Measurements from ENCODE around the gene CMIP.
"Not testable (repeated sequence)": the region's sequence is repeated elsewhere in the genome, so short reads cannot be mapped to it uniquely, and the experiment has no call there.

Gene CMIP

DNA sequence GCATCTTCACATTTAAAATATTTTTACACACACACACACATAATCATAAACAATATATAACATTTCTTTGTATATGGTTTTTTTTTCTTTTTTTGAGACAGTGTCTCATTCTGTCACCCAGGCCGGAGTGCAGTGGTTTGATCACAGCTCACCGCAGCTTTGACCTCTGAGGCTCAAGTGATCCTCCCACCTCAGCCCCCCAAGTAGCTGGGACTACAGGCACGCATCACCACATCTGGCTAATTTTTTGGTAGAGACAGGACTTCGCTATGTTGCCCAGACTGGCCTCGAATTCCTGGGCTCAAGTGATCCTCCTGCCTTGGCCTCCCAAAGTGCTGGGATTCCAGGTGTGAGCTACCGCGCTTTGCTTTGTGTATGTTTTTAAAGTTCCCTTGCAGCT is 78.2 kb downstream of the CMIP start:
- H3K4me1 ChIP-seq (ENCODE audit: control insufficient read depth in 2 of 2, insufficient read depth in 2 of 2, low read length in 2 of 2); H3K36me3 ChIP-seq (ENCODE audit: control insufficient read depth in 2 of 2, insufficient read depth in 2 of 2, low read length in 2 of 2): not testable (repeated sequence)

DNA sequence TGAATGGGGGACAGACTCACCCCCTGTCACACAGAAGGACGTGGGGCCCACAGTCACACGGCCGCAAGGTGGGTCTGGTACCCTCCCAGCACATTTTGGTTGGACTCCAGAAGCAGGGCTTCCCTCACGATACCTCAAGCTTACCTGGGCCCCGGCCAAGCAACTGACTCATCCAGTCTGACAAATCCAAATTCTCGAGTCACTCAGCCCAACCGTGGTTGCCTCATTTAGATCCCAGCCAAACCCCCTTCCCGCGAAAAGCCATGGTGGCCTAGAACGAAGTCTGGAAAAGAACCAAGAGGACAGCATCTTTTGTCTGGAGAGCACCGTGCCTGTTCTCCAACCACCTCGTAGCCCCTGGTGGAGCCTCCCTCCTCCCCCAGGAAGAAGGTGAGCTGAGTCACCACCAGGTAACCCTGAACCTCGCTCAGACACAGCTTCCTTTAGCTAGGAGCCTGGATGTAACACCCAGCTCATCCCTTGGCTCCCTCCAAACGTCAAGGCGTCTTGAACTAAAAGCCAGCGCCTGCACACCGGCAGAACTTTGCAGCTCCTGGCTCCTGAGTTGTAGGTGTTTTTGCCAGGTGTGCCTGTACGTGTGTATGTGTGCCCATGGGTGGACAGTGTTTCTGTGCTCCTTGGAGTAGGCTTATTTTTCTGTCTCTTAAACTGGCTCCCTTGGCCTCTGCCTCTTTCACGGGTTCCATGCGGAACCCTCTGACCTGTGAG is 78.9 kb downstream of the CMIP start:
- Histone ChIP-seq H3K27ac (ENCODE audit: low read depth in 2 of 2, low read length in 2 of 2) (no peak overlapping the region), H3K9ac (ENCODE audit: low read depth in 1 of 2, low read length in 2 of 2) (no peak overlapping the region), H3K9me3 (ENCODE audit: control insufficient read depth in 2 of 2, low read length in 2 of 2) (no peaks in the 10 kb centered on the region), H3K4me3 (ENCODE audit: low read length in 2 of 2) (no peak overlapping the region), H3K4me1 (ENCODE audit: control insufficient read depth in 2 of 2, insufficient read depth in 2 of 2, low read length in 2 of 2) (peaks cover 0 to 9% of the 10 kb centered on the region in 2 donors), H3K27me3 (ENCODE audit: control insufficient read depth in 2 of 2, insufficient read depth in 2 of 2, low read length in 2 of 2) (no peaks in the 10 kb centered on the region), H3K36me3 (ENCODE audit: control insufficient read depth in 2 of 2, insufficient read depth in 2 of 2, low read length in 2 of 2) (no peaks in the 10 kb centered on the region)

More for the DNA sequence above, 78.2 kb downstream of the CMIP start:
- not testable (repeated sequence) for H3K9me3 ChIP-seq (ENCODE audit: control insufficient read depth in 2 of 2, low read length in 2 of 2); H3K9ac ChIP-seq (ENCODE audit: low read depth in 1 of 2, low read length in 2 of 2); H3K27me3 ChIP-seq (ENCODE audit: control insufficient read depth in 2 of 2, insufficient read depth in 2 of 2, low read length in 2 of 2); H3K4me3 ChIP-seq (ENCODE audit: low read length in 2 of 2); H3K27ac ChIP-seq (ENCODE audit: low read depth in 2 of 2, low read length in 2 of 2)

DNA sequence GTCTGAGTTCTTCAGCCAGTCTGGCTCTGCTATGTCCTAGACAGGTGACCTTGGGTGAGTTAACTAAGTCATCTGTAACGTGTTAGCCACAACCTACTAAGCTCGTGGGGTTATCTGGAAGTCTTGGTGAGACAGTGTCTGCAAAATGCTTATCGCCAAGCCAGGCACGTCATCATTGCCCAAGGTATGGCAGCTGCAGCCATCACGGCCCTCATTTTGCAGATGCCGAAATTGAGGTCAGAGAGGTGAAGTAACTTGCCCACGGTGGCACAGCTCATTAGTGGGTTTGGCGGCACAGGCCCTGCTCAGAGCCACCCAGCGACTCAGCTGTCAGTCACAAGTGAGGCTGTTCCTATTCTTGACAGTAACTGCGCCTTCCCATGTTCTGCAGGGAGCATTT is 79.8 kb downstream of the CMIP start:
- no peaks in the 10 kb centered on the region for H3K9me3 ChIP-seq (ENCODE audit: control insufficient read depth in 2 of 2, low read length in 2 of 2)
- H3K27ac ChIP-seq (ENCODE audit: low read depth in 2 of 2, low read length in 2 of 2): no peak overlapping the region
- H3K4me1 ChIP-seq (ENCODE audit: control insufficient read depth in 2 of 2, insufficient read depth in 2 of 2, low read length in 2 of 2): peaks cover 0 to 9% of the 10 kb centered on the region in 2 donors

DNA sequence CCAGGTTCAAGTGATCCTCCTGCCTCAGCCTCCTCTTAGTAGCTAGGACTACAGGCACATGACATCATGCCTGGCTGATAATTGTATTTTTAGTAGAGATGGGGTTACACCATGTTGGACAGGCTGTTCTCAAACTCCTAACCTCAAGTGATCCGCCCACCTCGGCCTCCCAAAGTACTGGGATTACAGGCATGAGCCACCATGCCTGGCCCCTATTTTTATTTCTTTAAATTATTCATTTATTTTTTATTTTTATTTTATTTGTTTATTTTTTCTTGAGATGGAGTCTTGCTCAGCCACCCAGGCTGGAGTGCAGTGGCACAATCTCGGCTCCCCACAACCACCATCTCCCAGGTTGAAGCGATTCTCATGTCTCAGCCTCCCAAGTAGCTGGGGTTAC is 80.3 kb downstream of the CMIP start:
- not testable (repeated sequence) for H3K4me1 ChIP-seq (ENCODE audit: control insufficient read depth in 2 of 2, insufficient read depth in 2 of 2, low read length in 2 of 2); H3K9me3 ChIP-seq (ENCODE audit: control insufficient read depth in 2 of 2, low read length in 2 of 2); H3K36me3 ChIP-seq (ENCODE audit: control insufficient read depth in 2 of 2, insufficient read depth in 2 of 2, low read length in 2 of 2); H3K27me3 ChIP-seq (ENCODE audit: control insufficient read depth in 2 of 2, insufficient read depth in 2 of 2, low read length in 2 of 2); H3K4me3 ChIP-seq (ENCODE audit: low read length in 2 of 2); H3K9ac ChIP-seq (ENCODE audit: low read depth in 1 of 2, low read length in 2 of 2); H3K27ac ChIP-seq (ENCODE audit: low read depth in 2 of 2, low read length in 2 of 2)

More for the DNA sequence above, 79.8 kb downstream of the CMIP start:
- no peaks in the 10 kb centered on the region for H3K27me3 ChIP-seq (ENCODE audit: control insufficient read depth in 2 of 2, insufficient read depth in 2 of 2, low read length in 2 of 2)
- no peak overlapping the region for H3K4me3 ChIP-seq (ENCODE audit: low read length in 2 of 2)
- no peak overlapping the region for H3K9ac ChIP-seq (ENCODE audit: low read depth in 1 of 2, low read length in 2 of 2)
- H3K36me3 ChIP-seq (ENCODE audit: control insufficient read depth in 2 of 2, insufficient read depth in 2 of 2, low read length in 2 of 2): peaks cover 0 to under 1% of the 10 kb centered on the region in 2 donors

DNA sequence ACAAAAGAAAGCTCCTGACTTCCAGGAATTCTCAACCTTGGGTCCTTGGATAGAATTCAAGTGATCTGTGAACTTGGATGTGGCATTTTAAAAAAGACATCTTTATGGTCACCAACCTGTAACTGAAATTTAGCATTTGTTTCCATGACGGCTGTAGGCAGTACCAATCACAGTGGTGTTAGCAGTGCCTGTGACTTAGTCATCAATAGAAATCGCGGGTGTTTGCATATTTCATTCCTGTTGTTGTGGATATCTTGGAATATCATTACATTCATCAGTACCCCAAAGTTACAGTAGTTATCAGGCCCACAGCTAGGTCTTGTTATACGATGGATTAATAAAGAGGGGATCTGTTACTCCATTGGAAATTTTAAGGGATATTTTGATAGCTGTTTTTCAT is 81.6 kb downstream of the CMIP start:
- Histone ChIP-seq H3K36me3 (ENCODE audit: control insufficient read depth in 2 of 2, insufficient read depth in 2 of 2, low read length in 2 of 2) (peaks cover 0 to 3% of the 10 kb centered on the region in 2 donors), H3K9ac (ENCODE audit: low read depth in 1 of 2, low read length in 2 of 2) (no peak overlapping the region), H3K27ac (ENCODE audit: low read depth in 2 of 2, low read length in 2 of 2) (no peak overlapping the region)

DNA sequence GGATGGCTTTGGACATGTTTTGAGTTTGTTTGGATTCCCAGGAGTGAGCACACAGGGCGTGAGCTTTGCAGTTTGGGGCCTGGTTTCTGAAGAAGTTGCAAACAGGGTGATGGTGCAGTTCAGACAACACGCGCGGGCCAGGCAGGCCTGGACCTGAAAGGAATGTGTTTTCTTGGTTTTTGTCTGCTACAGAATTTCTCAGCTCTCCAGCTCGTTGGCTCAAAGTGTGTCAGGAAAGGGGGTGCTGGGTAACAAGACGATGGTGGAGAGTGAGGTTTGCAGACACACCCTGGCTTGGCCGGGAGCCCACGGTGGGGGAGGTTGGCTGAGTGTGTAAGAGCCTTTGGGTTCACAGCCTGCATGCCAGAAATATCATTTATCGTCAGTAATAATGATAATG is 82.3 kb downstream of the CMIP start:
- H3K9ac ChIP-seq (ENCODE audit: low read depth in 1 of 2, low read length in 2 of 2): no peak overlapping the region
- H3K4me1 ChIP-seq (ENCODE audit: control insufficient read depth in 2 of 2, insufficient read depth in 2 of 2, low read length in 2 of 2): peaks cover 0 to 9% of the 10 kb centered on the region in 2 donors
- peak overlapping the region in 1 of 2 donors; percentile 10 for H3K27ac ChIP-seq (ENCODE audit: low read depth in 2 of 2, low read length in 2 of 2)

More for the DNA sequence above, 81.6 kb downstream of the CMIP start:
- no peak overlapping the region for H3K4me3 ChIP-seq (ENCODE audit: low read length in 2 of 2)
- H3K27me3 ChIP-seq (ENCODE audit: control insufficient read depth in 2 of 2, insufficient read depth in 2 of 2, low read length in 2 of 2): no peaks in the 10 kb centered on the region
- peaks cover 0 to 9% of the 10 kb centered on the region in 2 donors for H3K4me1 ChIP-seq (ENCODE audit: control insufficient read depth in 2 of 2, insufficient read depth in 2 of 2, low read length in 2 of 2)
- no peaks in the 10 kb centered on the region for H3K9me3 ChIP-seq (ENCODE audit: control insufficient read depth in 2 of 2, low read length in 2 of 2)

DNA sequence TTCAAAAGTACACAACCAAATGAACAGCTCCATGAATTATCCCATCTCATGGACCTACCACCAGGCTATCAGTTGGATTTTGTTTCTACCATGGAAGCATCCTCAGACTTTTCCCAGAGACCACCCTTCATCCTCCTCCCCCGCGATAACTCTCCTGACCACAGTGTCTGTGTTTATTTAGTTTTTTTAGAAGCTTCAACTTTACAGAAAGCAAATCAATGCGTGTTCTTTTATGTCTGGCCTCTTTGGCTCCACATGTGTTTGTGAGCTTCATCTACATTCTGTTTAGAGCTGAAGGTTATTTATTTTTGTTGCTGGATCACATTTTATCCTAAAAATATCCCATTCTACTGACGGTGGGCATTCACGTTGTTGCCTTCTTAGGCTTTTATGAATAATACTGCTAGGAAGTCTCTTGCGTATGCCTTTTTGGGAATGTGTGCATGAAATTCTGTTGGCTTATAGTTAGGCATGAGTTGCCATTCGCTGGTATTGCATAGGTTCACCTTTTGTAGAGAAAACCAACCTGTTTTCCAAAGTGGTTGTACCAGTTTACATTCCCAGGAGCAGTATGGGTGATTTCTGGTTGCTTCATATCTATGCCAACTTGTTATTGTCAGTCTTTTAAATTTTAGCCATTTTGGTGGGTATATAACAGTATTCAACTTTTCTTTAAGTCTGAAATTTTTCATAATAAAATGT is 83.0 kb downstream of the CMIP start:
- H3K9me3 ChIP-seq (ENCODE audit: control insufficient read depth in 2 of 2, low read length in 2 of 2): no peaks in the 10 kb centered on the region
- peaks cover 3% of the 10 kb centered on the region in 2 donors for H3K36me3 ChIP-seq (ENCODE audit: control insufficient read depth in 2 of 2, insufficient read depth in 2 of 2, low read length in 2 of 2)
- no peaks in the 10 kb centered on the region for H3K27me3 ChIP-seq (ENCODE audit: control insufficient read depth in 2 of 2, insufficient read depth in 2 of 2, low read length in 2 of 2)
- no peak overlapping the region for H3K9ac ChIP-seq (ENCODE audit: low read depth in 1 of 2, low read length in 2 of 2)
- no peak overlapping the region for H3K4me3 ChIP-seq (ENCODE audit: low read length in 2 of 2)
- H3K27ac ChIP-seq (ENCODE audit: low read depth in 2 of 2, low read length in 2 of 2): no peak overlapping the region
- peaks cover 0 to 14% of the 10 kb centered on the region in 2 donors for H3K4me1 ChIP-seq (ENCODE audit: control insufficient read depth in 2 of 2, insufficient read depth in 2 of 2, low read length in 2 of 2)

More for the DNA sequence above, 82.3 kb downstream of the CMIP start:
- Histone ChIP-seq H3K36me3 (ENCODE audit: control insufficient read depth in 2 of 2, insufficient read depth in 2 of 2, low read length in 2 of 2) (peaks cover 1 to 3% of the 10 kb centered on the region in 2 donors), H3K27me3 (ENCODE audit: control insufficient read depth in 2 of 2, insufficient read depth in 2 of 2, low read length in 2 of 2) (no peaks in the 10 kb centered on the region), H3K9me3 (ENCODE audit: control insufficient read depth in 2 of 2, low read length in 2 of 2) (no peaks in the 10 kb centered on the region), H3K4me3 (ENCODE audit: low read length in 2 of 2) (no peak overlapping the region)

DNA sequence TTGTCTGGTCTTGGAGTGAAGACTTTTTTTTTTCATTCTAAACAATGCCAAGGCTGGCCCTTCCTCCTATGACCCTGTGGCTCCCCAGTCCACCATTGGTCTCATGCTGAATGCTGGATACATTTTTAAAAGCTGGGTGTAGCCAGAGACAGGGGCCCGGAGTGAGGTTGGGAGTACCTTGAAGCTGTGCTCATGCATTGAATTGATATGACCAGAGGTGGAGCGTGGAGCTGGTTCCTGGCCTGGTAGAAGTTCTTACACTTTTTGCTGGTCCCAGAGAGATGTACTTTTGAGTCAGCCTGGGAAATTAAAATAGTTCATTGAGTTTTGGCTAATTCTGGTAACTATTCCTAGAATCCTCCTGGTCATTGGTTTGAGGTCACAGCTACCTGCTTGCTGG is 83.6 kb downstream of the CMIP start:
- peaks cover 3% of the 10 kb centered on the region in 2 donors for H3K36me3 ChIP-seq (ENCODE audit: control insufficient read depth in 2 of 2, insufficient read depth in 2 of 2, low read length in 2 of 2)
- no peaks in the 10 kb centered on the region for H3K27me3 ChIP-seq (ENCODE audit: control insufficient read depth in 2 of 2, insufficient read depth in 2 of 2, low read length in 2 of 2)
- no peak overlapping the region for H3K9ac ChIP-seq (ENCODE audit: low read depth in 1 of 2, low read length in 2 of 2)
- H3K4me3 ChIP-seq (ENCODE audit: low read length in 2 of 2): no peak overlapping the region
- no peak overlapping the region for H3K27ac ChIP-seq (ENCODE audit: low read depth in 2 of 2, low read length in 2 of 2)
- H3K4me1 ChIP-seq (ENCODE audit: control insufficient read depth in 2 of 2, insufficient read depth in 2 of 2, low read length in 2 of 2): peaks cover 6 to 18% of the 10 kb centered on the region in 2 donors
- no peaks in the 10 kb centered on the region for H3K9me3 ChIP-seq (ENCODE audit: control insufficient read depth in 2 of 2, low read length in 2 of 2)

DNA sequence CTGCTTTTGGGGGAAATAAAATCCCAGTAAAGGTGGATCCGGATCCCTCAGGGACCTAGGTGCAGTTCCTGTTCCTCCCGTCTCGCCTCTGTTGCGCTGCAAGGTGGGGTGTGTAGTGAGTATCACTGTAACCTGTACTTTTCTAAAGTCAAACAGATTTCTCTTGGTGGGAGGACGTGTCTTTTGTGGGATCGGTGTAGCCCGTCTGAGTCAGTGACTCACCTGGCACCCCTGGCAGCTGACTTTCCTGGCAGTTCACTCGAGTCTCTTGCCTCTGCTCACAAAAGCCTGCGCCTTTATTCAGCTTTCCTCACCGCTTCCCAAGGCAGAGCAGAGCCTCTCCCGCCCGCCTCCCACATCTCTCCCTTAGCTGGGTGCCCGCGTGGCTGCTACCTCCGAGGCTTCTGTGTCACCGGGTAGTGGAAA is 85.7 kb downstream of the CMIP start:
- no peaks in the 10 kb centered on the region for H3K9me3 ChIP-seq (ENCODE audit: control insufficient read depth in 2 of 2, low read length in 2 of 2)
- H3K9ac ChIP-seq (ENCODE audit: low read depth in 1 of 2, low read length in 2 of 2): no peak overlapping the region
- H3K27me3 ChIP-seq (ENCODE audit: control insufficient read depth in 2 of 2, insufficient read depth in 2 of 2, low read length in 2 of 2): no peaks in the 10 kb centered on the region
- no peak overlapping the region for H3K27ac ChIP-seq (ENCODE audit: low read depth in 2 of 2, low read length in 2 of 2)
- H3K36me3 ChIP-seq (ENCODE audit: control insufficient read depth in 2 of 2, insufficient read depth in 2 of 2, low read length in 2 of 2): peaks cover 3% of the 10 kb centered on the region in 2 donors
- peaks cover 15 to 21% of the 10 kb centered on the region in 2 donors for H3K4me1 ChIP-seq (ENCODE audit: control insufficient read depth in 2 of 2, insufficient read depth in 2 of 2, low read length in 2 of 2)
- no peak overlapping the region for H3K4me3 ChIP-seq (ENCODE audit: low read length in 2 of 2)

DNA sequence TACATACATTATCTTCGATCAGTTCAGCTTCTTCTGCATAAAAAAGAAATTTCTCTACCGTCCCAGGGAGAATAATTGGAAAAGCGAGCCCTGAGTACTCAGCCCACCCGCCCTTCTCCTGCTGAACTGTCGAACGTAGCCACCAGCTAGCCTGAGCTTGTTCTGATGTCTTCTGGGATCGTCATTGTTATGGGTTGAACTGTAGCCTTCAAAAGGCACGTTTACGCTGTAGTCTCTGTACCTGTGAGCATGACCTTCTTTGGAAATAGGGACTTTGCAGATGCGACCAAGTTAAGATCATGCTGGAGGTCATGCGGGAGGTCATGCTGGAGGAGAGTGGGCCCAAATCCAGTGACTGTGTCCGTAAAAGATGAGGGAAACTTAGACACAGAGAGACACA is 86.2 kb downstream of the CMIP start:
- H3K9ac ChIP-seq (ENCODE audit: low read depth in 1 of 2, low read length in 2 of 2): no peak overlapping the region
- no peak overlapping the region for H3K4me3 ChIP-seq (ENCODE audit: low read length in 2 of 2)
- no peaks in the 10 kb centered on the region for H3K27me3 ChIP-seq (ENCODE audit: control insufficient read depth in 2 of 2, insufficient read depth in 2 of 2, low read length in 2 of 2)
- H3K36me3 ChIP-seq (ENCODE audit: control insufficient read depth in 2 of 2, insufficient read depth in 2 of 2, low read length in 2 of 2): peaks cover 3% of the 10 kb centered on the region in 2 donors
- H3K27ac ChIP-seq (ENCODE audit: low read depth in 2 of 2, low read length in 2 of 2): peak overlapping the region in 1 of 2 donors; percentile 24
- peaks cover 15 to 21% of the 10 kb centered on the region in 2 donors for H3K4me1 ChIP-seq (ENCODE audit: control insufficient read depth in 2 of 2, insufficient read depth in 2 of 2, low read length in 2 of 2)
- no peaks in the 10 kb centered on the region for H3K9me3 ChIP-seq (ENCODE audit: control insufficient read depth in 2 of 2, low read length in 2 of 2)

Measured in mucosa of rectum (tissue), 2 donors.